IMR-90 (cell line): ENCODE measurements around the gene LYRM9. TPM values are rescaled to one million over a fixed set of nuclear protein-coding genes. Genes with fewer than 3 reads are reported as not detected.

Source experiments
- ATAC-seq: fragments of 200-7000 bp; cut with Tn5 transposase; 2 replicates; pipeline ENCODE4 v1.9.1; 2020; ENCODE audit warnings: low read depth, mild to moderate bottlenecking, moderate library complexity
- Bru-seq: library from RNA; stranded (reverse); fragments of 400-500 nt; gene quantifications from one replicate; lab custom pipeline; 2021; lab: Mats Ljungman, UMichigan
- BruChase-seq, 2 experiments: library from RNA; stranded (reverse); fragments of 400-500 nt; gene quantifications; one replicate each; lab custom pipeline; 2021; lab: Mats Ljungman, UMichigan
- BruUV-seq: library from RNA; stranded (reverse); fragments of 400-500 nt; replicated peaks from 2 replicates; lab custom pipeline; 2021; lab: Mats Ljungman, UMichigan
- CTCF ChIA-PET: fragments of 300-600 bp; formaldehyde crosslinking; extraction: SDS; loops from one replicate; lab custom pipeline; 2021; ENCODE audit warnings: antibody characterized with exemption; lab: Yijun Ruan, JAX
- POLR2A ChIA-PET: fragments of 300-600 bp; sonication (Branson Sonifier 250); formaldehyde crosslinking; loops from one replicate; lab custom pipeline; 2022; ENCODE audit warnings: antibody characterized with exemption; ENCODE audit not compliant: unreplicated experiment; lab: Charles Lee
- DNase-seq: peaks from one replicate; pipeline ENCODE4 v3.0.0; 2013
- H2AFZ ChIP-seq: replicated peaks from 2 replicates; pipeline ENCODE3; 2013; ENCODE audit warnings: low read length, mild to moderate bottlenecking; ENCODE audit not compliant: poor library complexity
- H2AK5ac ChIP-seq: 2 replicates; pipeline ENCODE4 v1.6.1; 2013; ENCODE audit warnings: low read depth, low read length, inconsistent platforms
- H2AK9ac ChIP-seq: replicated peaks from 2 replicates; pipeline ENCODE3; 2013; ENCODE audit warnings: mild to moderate bottlenecking, low read depth, low read length, moderate library complexity; ENCODE audit not compliant: poor library complexity
- H2BK120ac ChIP-seq: 2 replicates; pipeline ENCODE4 v1.6.1; 2013; ENCODE audit warnings: low read depth, low read length, inconsistent platforms
- H2BK15ac ChIP-seq: 3 replicates; pipeline ENCODE4 v1.6.1; 2013; ENCODE audit warnings: low read depth, low read length, inconsistent platforms
- H2BK20ac ChIP-seq: 2 replicates; pipeline ENCODE4 v1.6.1; 2013; ENCODE audit warnings: low read depth, mild to moderate bottlenecking, inconsistent platforms, low read length, moderate library complexity
- H2BK5ac ChIP-seq: 2 replicates; pipeline ENCODE4 v1.6.1; 2013; ENCODE audit warnings: mild to moderate bottlenecking, low read depth, low read length, inconsistent platforms; ENCODE audit not compliant: poor library complexity, severe bottlenecking
- H3K14ac ChIP-seq: replicated peaks from 2 replicates; pipeline ENCODE4 v1.6.1; 2013; ENCODE audit warnings: low read depth, low read length, inconsistent platforms
- H3K18ac ChIP-seq: 2 replicates; pipeline ENCODE4 v1.6.1; 2013; ENCODE audit warnings: low read depth, low read length, control low read depth
- H3K23ac ChIP-seq: 2 replicates; pipeline ENCODE4 v1.6.1; 2013; ENCODE audit warnings: low read depth, low read length, inconsistent platforms
- H3K27ac ChIP-seq: 2 replicates; pipeline ENCODE4 v1.5.1; 2013; ENCODE audit warnings: mild to moderate bottlenecking, control low read depth, low read length; ENCODE audit not compliant: insufficient read depth
- H3K27me3 ChIP-seq: 2 replicates; pipeline ENCODE4 v1.6.1; 2013; ENCODE audit warnings: low read length; ENCODE audit not compliant: control insufficient read depth, insufficient read depth
- H3K36me3 ChIP-seq: 2 replicates; pipeline ENCODE4 v1.6.1; 2013; ENCODE audit warnings: low read length, mixed read lengths; ENCODE audit not compliant: control insufficient read depth, insufficient read depth
- H3K4ac ChIP-seq: 2 replicates; pipeline ENCODE4 v1.6.1; 2013; ENCODE audit warnings: low read depth, low read length, inconsistent platforms
- H3K4me1 ChIP-seq: 2 replicates; pipeline ENCODE4 v1.6.1; 2013; ENCODE audit warnings: low read length, mixed read lengths; ENCODE audit not compliant: control insufficient read depth, insufficient read depth
- H3K4me2 ChIP-seq: 2 replicates; pipeline ENCODE4 v1.6.1; 2013; ENCODE audit warnings: low read depth, mild to moderate bottlenecking, control low read depth, low read length, moderate library complexity
- H3K4me3 ChIP-seq: 2 replicates; pipeline ENCODE4 v1.5.1; 2013; ENCODE audit warnings: low read depth, mild to moderate bottlenecking, control low read depth, low read length, moderate library complexity; ENCODE audit not compliant: insufficient read depth
- H3K56ac ChIP-seq: 2 replicates; pipeline ENCODE4 v1.6.1; 2013; ENCODE audit warnings: low read length, inconsistent platforms; ENCODE audit not compliant: insufficient read depth; ENCODE audit errors: extremely low read depth
- H3K79me1 ChIP-seq, 2 experiments: 2 replicates each; pipeline ENCODE4 v1.6.1; 2013; ENCODE audit warnings: low read length in 2 of 2, inconsistent platforms in 1 of 2, low read depth in 1 of 2
- H3K9ac ChIP-seq: 2 replicates; pipeline ENCODE4 v1.6.1; 2013; ENCODE audit warnings: low read depth, low read length, control low read depth
- H3K9me1 ChIP-seq: 2 replicates; pipeline ENCODE4 v1.6.1; 2013; ENCODE audit warnings: low read length, inconsistent platforms; ENCODE audit not compliant: insufficient read depth
- H3K9me3 ChIP-seq: 2 replicates; pipeline ENCODE4 v1.6.1; 2013; ENCODE audit warnings: low read length; ENCODE audit not compliant: control insufficient read depth, insufficient read depth
- H4K20me1 ChIP-seq: 2 replicates; pipeline ENCODE4 v1.6.1; 2013; ENCODE audit warnings: low read length, inconsistent platforms; ENCODE audit not compliant: insufficient read depth
- H4K5ac ChIP-seq: 2 replicates; pipeline ENCODE4 v1.6.1; 2013; ENCODE audit warnings: mild to moderate bottlenecking, low read depth, low read length, control low read depth
- H4K8ac ChIP-seq, 2 experiments: 2 replicates each; pipeline ENCODE4 v1.6.1; 2013; ENCODE audit warnings: low read depth in 2 of 2, low read length in 2 of 2, control low read depth in 1 of 2, inconsistent platforms in 1 of 2
- H4K91ac ChIP-seq: 2 replicates; pipeline ENCODE4 v1.6.1; 2013; ENCODE audit warnings: low read depth, low read length, inconsistent platforms; ENCODE audit not compliant: insufficient read depth
- FOS ChIP-seq: fragments of 150-350 bp; IDR thresholded peaks from 2 replicates; pipeline ENCODE4 v1.6.1; 2016; ENCODE audit warnings: low read depth, low read length
- MAZ ChIP-seq: IDR thresholded peaks from 2 replicates; pipeline ENCODE4 v1.6.1; 2012; ENCODE audit warnings: low read depth, mild to moderate bottlenecking, low read length, improper control_type of control experiment, moderate library complexity, borderline replicate concordance
- RCOR1 ChIP-seq: IDR thresholded peaks from 2 replicates; pipeline ENCODE4 v1.6.1; 2012; ENCODE audit warnings: mild to moderate bottlenecking, low read length, improper control_type of control experiment; ENCODE audit not compliant: insufficient replicate concordance
- SMC3 ChIP-seq: fragments of 150-350 bp; IDR thresholded peaks from 2 replicates; pipeline ENCODE4 v1.6.1; 2016; ENCODE audit warnings: low read depth, mild to moderate bottlenecking, antibody characterized with exemption, low read length, moderate library complexity
- WGBS, 2 experiments: methylation state at CpG; one replicate each; pipeline versions ENCODE4 v1.1.5 to v1.1.7; 2013; ENCODE audit warnings: missing lambda C conversion rate in 2 of 2; ENCODE audit not compliant: insufficient read length in 1 of 2; ENCODE audit errors: extremely low coverage in 2 of 2; 5-methylcytosine and 5-hydroxymethylcytosine counted together
- dilution Hi-C: fragments of 300-500 bp; cut with HindIII; formaldehyde crosslinking; loops from one replicate; pipeline ENCODE4 v1.14.3; 2018; ENCODE audit warnings: low sequenced_read_pairs; ENCODE audit not compliant: unreplicated experiment
- in situ Hi-C: fragments of 300-500 bp; cut with MboI; formaldehyde crosslinking; loops from 3 replicates; pipeline ENCODE4 v1.14.3; 2019; ENCODE audit warnings: low sequenced_read_pairs, inconsistent platforms, mixed read lengths
- intact Hi-C: fragments of 100-400 bp; cut with micrococcal nuclease; formaldehyde crosslinking; loops from 2 replicates; pipeline ENCODE4 v1.10.0; 2022
- long read RNA-seq: library from polyadenylated mRNA; unstranded; transcript quantifications from one replicate; pipeline ENCODE4 v2.0.0, GENCODE V29; 2021; ENCODE audit not compliant: unreplicated experiment
- polyA plus RNA-seq, 3 experiments: library from polyadenylated mRNA; depleted of rRNA; stranded (reverse); fragments of >200 nt; gene quantifications; 2 replicates each; pipeline ENCODE4 v1.2.3, GENCODE V29; 2012; ENCODE audit warnings: low replicate concordance in 1 of 3
- total RNA-seq: library from RNA; depleted of rRNA; stranded (reverse); fragments of >200 nt; gene quantifications from 2 replicates; pipeline ENCODE4 v1.2.3, GENCODE V29; 2012; rRNA removed
- TF ChIP-seq, protein P1 (sequence below): conservative IDR thresholded peaks from 2 replicates; pipeline ENCODE4 v1.5.1; 2012; ENCODE audit warnings: mild to moderate bottlenecking, low read depth, low read length, improper control_type of control experiment
- TF ChIP-seq, protein P2 (sequence below): fragments of 150-350 bp; IDR thresholded peaks from 2 replicates; pipeline ENCODE4 v1.6.1; 2016; ENCODE audit warnings: low read depth, mild to moderate bottlenecking, low read length, moderate library complexity, borderline replicate concordance

The LYRM9 gene
- total RNA-seq: 3.2 and 3.3 TPM in 2 replicates
- 4.5 and 4.8 TPM in 2 replicates for polyA plus RNA-seq (2012; rRNA removed)
- 2.0 and 4.8 TPM in 2 replicates for polyA plus RNA-seq (2012; cell fraction: cytosol; rRNA removed)
- 7.1 and 14.6 TPM in 2 replicates for polyA plus RNA-seq (2012; cell fraction: nucleus; rRNA removed; ENCODE audit: low replicate concordance)
- percentile 64 among the genes with signal in this experiment for Bru-seq, nascent RNA
- percentile 78 among the genes with signal in this experiment for BruChase-seq, experiment 1, labeled RNA remaining after a 6-hour chase
- BruChase-seq, experiment 2, labeled RNA remaining after a 2-hour chase: percentile 67 among the genes with signal in this experiment
- long read RNA-seq, transcript LYRM9-201 (4 exons, 501 nt): major isoform, 7 of 10 reads
- long read RNA-seq, partial matches to known transcripts: 0 of 10 reads
- long read RNA-seq, other reads (novel, unspliced or antisense): 0 of 10 reads

DNA sequence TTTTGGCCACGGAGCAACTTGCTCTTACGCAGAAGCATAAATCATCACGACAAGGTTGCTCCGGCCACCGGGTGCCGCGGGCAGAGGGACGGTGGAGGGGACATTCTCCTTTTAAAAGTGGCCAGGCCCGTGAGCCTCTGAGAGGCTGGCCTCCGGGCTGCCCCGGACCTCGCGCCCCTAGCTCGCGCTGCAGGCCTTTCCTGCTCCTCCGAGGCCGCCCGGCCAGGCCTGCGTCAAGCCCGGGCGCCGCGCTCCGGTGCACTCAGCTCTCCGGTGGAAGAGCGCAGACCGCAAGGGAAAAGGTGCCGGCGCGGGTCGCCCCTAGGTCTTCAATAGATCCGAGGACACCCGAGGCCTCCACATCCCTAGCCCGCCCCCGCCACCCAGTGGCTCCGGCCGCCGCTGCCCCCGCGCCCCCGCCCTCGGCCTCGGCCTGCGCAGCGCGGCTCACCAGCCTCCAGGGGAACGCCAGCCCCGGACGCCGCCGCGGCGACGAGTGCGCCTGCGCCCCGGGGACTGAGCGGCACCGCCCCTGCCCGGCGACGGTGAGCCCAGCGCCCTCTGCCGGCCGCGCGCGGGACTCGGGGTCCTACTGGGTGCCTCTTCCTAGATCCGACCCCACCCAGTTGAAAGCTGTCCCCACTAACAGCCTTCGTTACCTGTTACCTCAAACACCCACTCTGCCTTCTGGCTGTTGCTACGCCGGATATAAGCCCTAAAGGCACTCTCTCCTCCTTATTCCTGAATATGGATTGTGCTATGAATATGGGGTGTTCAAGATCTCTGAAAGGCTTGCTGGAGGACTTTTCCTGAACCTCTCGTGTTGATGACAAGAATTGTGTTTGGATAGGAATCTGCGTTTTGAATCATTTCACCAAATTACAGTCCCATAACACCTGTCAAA, at the start of gene LYRM9:
Gene LYRM9 (minus strand): TSS at position 500 of the 904 bp plus-strand sequence. CDS start 10,671 bp downstream, outside the sequence.
- intact Hi-C loops (loop anchor here (2.0 to 10.0 kb wide), 6 partner anchors 154 to 444 kb away; partner anchors contain the start of genes IFT20, TMEM97 and TNFAIP1), in situ Hi-C loops (no loop called here), dilution Hi-C loops (no loop called here)
- 0% methylated on average over 7 of the region's 75 CpGs; no CpG with 5 or more reads in 1 of the 2 experiments for WGBS, 2 experiments
- H3K23ac ChIP-seq: peak within 1 kb of the TSS; percentile 54; the same call in 1 of the 2 replicates
- TF ChIP-seq MAZ (peak; percentile 48; the same call in 1 of the 2 replicates), SMC3 (peak; percentile 51), FOS (no peak), RCOR1 (no peak)
- TF ChIP-seq, protein P1, sequence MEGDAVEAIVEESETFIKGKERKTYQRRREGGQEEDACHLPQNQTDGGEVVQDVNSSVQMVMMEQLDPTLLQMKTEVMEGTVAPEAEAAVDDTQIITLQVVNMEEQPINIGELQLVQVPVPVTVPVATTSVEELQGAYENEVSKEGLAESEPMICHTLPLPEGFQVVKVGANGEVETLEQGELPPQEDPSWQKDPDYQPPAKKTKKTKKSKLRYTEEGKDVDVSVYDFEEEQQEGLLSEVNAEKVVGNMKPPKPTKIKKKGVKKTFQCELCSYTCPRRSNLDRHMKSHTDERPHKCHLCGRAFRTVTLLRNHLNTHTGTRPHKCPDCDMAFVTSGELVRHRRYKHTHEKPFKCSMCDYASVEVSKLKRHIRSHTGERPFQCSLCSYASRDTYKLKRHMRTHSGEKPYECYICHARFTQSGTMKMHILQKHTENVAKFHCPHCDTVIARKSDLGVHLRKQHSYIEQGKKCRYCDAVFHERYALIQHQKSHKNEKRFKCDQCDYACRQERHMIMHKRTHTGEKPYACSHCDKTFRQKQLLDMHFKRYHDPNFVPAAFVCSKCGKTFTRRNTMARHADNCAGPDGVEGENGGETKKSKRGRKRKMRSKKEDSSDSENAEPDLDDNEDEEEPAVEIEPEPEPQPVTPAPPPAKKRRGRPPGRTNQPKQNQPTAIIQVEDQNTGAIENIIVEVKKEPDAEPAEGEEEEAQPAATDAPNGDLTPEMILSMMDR: peak; percentile 91
- TF ChIP-seq, protein P2, sequence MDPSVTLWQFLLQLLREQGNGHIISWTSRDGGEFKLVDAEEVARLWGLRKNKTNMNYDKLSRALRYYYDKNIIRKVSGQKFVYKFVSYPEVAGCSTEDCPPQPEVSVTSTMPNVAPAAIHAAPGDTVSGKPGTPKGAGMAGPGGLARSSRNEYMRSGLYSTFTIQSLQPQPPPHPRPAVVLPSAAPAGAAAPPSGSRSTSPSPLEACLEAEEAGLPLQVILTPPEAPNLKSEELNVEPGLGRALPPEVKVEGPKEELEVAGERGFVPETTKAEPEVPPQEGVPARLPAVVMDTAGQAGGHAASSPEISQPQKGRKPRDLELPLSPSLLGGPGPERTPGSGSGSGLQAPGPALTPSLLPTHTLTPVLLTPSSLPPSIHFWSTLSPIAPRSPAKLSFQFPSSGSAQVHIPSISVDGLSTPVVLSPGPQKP: no peak
- peak within 1 kb of the TSS; percentile 17; the same call in 1 of the 2 replicates for H2BK120ac ChIP-seq
- H2BK20ac ChIP-seq: no peak within 1 kb of the TSS
- peaks cover 6% of the 10 kb centered on the region for H3K4me1 ChIP-seq
- H2AK9ac ChIP-seq: peak within 1 kb of the TSS; percentile 79
- H2BK15ac ChIP-seq: 0 out of 3 replicates have a peak within 1 kb of the TSS, but pooled peaks have one; percentile 45
- H2BK5ac ChIP-seq: peak within 1 kb of the TSS; percentile 46
- peaks cover 8% of the 10 kb centered on the region for H3K27me3 ChIP-seq
- H4K5ac ChIP-seq: peak within 1 kb of the TSS; percentile 95
- H2AK5ac ChIP-seq: no peak within 1 kb of the TSS; the same call in 1 of the 2 replicates
- peak within 1 kb of the TSS; percentile 94 for H3K9ac ChIP-seq
- H4K8ac ChIP-seq: peak within 1 kb of the TSS; percentile 86 to 97
- no peaks in the 10 kb centered on the region for H3K36me3 ChIP-seq
- peak; percentile 81 for DNase-seq
- peak within 1 kb of the TSS; percentile 50 for H3K18ac ChIP-seq
- H3K4me3 ChIP-seq: peak within 1 kb of the TSS; percentile 73
- H3K9me1 ChIP-seq: 0 out of 2 replicates have a peak, but pooled peaks cover 3% of the 10 kb centered on the region
- H2AFZ ChIP-seq: peak within 1 kb of the TSS; percentile 95
- peak within 1 kb of the TSS; percentile 60; the same call in 1 of the 2 replicates for H4K91ac ChIP-seq
- H4K20me1 ChIP-seq: no peaks in the 10 kb centered on the region
- peak within 1 kb of the TSS; percentile 93 for H3K4me2 ChIP-seq
- peak; percentile 99 for ATAC-seq
- H3K79me1 ChIP-seq: 0 out of 4 replicates have a peak, but pooled peaks cover 0 to 8% of the 10 kb centered on the region in 2 experiments
- peak within 1 kb of the TSS; percentile 62; the same call in 1 of the 2 replicates for H3K56ac ChIP-seq
- BruUV-seq: no TSS peak
- H3K9me3 ChIP-seq: no peaks in the 10 kb centered on the region
- CTCF ChIA-PET: interaction anchor here (0.5 to 1.1 kb wide), 11 partner anchors 8 to 925 kb away, joined by 3 to 5 read pairs (median 3); no protein-coding TSS in a partner anchor
- POLR2A ChIA-PET: interaction anchor here (0.5 kb wide), 1 partner anchor 322 kb away, joined by 3 read pairs; no protein-coding TSS in a partner anchor
- H3K27ac ChIP-seq: peak within 1 kb of the TSS; percentile 72
- H3K4ac ChIP-seq: peak within 1 kb of the TSS; percentile 81
- H3K14ac ChIP-seq: peak within 1 kb of the TSS; percentile 53
